ENCODE data around the gene MAP3K8.

MAP3K8 gene

DNA sequence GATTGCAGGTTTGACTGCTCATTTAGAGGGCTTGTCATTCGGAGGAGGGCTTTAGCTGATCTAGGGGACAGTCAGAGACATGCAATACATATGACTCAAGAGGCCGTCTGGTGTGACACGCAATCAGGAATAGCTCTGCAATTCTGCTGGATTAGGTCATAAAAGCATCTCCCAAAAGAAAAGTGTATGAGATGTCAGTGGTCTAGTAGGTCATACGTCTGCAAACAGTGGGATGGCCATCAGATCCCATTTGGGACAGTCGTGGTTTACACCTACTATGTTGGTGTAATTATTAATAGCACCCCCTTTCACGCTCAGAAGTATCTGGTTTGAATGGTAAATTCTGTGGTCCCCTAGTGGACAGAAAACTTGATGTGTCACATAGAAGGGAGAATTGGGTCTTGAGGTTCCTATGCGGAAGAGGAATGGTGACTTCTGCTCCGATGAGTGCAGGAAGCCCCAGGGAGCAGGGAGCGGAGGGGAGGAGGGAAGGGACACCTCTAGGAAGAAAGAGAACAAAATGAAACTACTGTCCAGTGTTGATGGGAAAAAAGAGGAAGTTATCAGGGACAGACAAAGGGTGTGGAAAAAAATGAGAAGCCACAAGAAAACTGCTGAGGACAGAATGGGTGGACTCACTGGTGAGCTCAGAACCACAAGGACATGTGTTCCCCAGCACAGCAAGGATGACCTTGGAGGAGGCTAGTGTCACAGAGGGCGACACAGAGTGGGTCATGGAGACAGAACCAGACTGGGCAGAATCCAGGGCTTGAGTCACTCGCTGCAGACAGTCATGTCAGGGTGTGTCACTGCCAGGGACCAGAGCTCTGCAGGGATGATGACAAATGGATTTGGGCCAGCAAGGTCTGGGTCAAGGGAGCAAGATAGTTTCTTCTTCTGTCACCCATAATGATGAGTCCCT, 59.9 kb downstream of the MAP3K8 start:
- no peak for DNase-seq

DNA sequence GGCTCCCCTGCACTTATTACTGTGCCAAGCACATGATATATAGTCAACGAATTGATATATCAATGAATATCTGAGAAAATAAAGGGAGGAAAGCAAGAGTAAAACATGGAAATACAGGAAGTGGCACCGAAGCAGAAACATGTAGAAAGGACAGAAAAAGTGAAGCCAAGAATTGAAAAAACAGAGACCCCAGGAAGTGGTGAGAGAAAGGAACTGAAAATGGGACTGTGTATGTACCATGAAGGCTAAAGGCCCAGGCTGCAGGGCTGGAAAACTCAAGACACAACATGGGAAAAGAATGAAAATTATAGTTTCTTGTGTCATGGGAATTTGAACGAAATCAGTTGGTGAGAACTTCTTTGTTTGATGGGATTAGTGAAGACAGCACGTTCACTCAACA, 60.6 kb downstream of the MAP3K8 start:
- no peak for DNase-seq

DNA sequence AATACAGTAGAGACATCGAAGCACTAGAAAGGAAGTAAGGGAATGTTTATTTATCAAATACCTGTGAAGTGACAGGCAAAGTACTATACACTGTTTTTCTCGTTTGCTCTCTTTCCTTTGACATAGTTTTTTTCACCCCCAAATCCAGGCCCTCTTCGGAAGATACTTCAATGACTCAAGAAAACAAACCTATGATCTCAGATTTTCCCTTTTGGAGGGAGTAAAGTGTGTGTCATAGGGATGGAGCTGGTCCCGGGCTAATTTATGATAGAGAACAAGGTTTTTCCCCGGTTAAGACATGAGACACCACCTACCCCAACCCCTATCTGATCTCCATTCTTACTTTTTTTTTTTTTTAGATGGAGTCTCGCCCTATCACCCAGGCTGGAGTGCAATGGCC, 61.7 kb downstream of the MAP3K8 start:
- no peak for DNase-seq

DNA sequence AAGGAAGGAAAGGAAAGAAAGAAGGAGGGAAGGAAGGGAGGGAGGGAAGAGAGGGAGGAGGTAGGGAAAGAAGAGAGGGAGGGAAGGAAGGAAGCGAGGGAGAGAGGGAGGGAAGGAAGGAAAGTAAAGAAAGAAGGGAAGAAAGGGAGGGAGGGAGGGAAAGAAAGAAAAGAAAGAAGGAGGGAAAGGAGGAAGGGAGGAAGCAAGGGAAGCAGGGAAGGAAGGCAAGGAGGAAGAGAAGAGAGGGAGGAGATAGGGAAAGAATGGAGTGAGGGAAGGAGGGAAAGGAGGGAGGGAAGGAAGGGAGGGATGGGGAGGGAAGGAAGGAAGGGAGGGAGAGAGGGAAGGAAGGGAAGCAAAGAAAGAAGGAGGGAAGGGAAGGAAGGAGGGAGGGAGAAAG, 65.8 kb downstream of the MAP3K8 start:
- DNase-seq, result no peak

DNA sequence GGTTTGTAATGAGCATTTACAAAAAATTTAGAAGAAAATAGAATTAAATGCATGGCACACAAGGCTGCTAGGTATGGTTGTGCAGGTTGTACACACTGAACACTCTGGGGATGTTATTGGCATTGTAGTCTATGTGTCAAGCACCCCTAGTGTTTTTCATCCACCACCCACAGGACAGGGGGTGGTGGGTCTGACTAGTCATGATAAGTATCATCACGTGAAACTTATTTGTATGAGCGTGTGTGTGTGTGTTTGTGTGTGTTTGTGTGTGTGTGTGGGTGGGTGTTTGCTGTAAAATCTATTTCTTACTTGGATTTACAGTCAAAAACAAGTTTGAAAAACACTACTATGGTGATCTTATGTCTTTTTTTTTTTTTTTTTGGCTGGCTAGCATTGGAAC, 66.5 kb downstream of the MAP3K8 start:
- DNase-seq, result no peak

DNA sequence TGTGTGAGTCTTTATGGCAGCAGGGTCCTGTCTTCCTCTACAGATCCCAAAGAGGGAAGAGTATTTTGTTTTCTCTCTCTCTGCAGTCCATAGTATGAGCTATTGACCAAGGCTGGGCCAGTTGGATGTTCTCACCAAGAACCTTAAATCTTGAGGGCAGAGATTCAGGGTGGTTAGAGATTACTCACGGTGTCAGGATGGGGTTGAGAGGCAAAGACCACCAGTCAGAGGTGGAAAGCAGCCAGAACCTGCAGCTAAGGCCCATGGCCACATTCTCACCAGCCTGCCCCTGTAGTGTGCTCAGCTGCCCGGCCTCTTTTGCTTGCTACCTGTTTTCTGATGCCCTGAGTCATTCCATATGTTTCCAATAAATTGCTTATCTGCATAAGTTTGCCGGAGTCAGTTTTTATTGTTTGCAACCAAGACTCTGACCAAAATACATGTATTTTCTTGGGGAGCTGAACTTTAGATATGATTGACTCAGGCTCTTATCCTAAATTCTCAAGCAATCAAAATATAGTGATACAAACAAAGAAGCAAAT, 67.0 kb downstream of the MAP3K8 start:
- DNase-seq, result no peak

DNA sequence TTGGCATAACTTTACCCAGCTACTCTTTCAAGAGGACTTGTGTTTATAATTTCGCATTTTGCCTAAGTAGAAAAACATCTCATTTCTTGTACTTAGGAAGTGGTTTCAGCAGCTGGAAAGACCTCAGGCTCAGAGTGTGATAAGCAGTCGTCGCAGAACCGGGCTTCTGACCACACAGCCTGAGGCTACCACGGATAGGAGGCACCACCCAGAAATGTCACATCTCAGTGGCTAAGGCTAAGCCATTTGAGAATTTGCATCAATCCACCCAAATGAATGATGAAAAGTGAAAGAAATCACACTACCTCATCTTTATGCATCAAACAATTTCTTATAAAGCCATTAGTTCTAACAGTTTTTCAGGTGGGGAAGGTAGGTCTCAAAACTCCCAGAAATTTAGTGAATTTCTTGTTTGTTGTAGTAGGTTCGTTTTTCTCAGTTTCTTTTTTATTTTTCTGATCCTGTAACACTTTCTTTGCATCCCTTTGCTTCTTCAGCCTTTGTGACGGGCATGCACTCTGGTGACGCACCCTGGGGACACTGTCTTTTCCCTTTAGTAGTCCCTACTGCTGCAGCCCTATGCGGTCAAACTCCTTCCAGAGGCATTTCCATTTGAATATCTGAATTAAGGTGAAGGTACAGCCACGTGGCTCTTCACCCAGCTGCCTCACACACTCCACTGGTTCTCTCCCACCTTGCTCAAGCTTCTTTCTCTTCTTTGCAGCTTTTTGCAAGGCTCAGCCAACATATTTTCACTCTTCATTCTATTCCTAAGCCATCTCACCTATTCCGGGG, 68.5 kb downstream of the MAP3K8 start:
- DNase-seq, result no peak

DNA sequence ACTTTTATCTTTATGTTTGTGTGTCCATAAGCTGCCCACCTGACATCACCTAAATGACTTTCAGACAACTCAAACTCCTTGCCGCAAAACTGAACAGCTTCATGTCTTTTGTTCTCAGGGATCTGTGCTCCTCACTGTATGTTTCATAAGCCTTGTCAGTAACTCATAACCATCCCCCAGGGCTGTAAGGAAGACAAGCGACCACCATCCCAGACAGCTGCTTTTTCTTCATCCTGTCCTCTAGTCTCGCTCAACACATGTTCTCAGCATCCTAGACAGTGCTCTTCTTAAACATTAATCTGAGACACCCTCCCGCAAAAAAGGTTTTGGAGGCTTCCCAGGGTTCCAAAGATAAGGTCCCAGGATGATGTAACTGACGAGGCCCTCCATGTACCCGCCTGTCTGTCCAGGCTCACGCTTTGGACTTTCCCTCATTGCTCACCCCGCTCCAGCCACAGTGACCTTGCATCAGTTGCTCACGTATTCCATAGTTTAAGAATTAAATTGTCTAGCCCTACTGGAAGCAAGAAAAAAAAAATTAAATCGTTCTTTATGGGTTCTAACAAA, 69.8 kb downstream of the MAP3K8 start:
- no peak for DNase-seq

DNA sequence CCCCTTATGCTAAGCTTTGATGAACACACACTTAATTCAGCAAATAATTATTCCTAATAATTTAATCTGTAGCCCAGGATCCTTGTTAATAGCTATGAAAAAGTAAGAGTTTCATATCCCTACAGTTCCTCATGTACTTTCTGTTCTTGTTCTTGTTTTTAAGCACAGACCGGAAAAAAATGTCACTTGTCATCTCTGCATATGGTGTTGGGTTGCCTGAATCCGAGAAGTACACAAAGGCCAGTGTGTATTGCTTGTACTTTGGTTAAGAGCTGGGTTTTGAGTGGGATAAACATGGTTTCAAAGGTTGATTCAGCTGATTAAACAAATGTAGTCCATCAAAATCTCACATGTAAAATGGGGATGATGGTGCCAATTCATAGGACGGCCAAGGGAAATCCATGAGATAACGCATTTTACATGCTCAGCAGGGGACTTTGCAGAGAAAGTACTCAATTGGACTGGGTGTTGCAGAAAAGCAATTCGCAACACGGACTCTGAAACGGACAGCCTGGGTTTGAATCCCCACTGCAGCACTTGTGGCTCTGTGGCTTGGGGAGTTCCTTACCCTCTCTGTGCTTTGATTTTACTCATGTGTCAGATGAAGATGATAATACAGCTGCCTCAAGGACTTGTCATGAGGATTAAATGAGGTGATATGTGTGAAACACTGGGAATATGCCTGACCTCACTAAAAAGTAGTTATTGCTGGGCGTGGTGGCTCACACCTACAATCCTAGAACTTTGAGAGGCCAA, 71.7 kb downstream of the MAP3K8 start:
- no peak for DNase-seq

DNA sequence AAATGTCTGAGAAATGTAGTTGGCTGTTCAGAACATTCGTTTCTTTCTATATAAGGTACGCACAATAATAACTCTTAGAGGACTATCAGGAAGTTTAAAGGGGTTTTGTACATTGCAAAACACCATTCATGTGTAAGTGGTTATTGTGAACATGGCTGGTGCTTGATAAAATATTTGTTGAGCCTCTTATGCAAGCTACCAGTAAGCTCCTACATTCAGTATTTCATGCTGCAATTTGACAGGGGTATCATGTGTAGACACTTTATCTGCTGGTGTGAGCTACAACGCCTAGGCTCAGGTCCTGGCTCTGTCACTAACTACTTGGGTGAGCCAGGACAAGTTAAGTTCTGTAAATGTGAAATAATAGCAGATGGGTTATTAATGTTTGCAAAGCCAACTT, 75.5 kb downstream of the MAP3K8 start:
- no peak for DNase-seq

DNA sequence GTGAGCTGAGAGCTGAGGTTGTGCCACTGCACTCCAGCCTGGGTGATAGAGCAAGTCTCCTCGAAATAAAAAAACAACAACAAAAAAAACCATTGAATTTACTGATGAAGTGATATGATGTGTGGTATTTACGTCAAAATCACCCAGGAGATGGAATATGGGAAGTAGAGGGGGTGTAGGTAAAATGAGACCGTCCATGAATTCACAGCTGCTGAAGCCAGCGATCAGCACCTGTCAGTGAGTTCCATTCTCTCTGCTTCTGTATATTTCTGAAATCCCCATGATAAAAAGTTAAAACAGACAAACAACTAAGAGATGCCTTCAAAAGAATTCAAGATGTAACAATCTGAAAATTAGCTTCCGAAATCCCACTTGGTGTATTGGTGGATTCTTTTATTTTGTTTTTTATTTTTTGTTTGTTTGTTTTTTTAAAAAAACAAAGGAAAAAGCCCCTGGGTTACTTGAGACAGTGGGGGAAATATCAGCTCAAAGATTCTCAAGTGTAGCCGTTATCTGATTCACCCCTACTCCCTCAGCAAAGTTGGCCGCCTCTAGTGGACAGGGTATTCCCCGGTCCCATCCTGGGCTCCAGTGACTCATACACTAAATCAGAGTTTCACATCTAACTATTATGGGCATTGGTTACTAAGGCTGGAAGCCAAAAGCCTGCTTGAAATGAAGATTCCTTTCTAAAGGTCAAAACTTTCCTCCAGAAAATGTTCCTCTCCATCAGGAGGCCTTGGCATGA, 76.4 kb downstream of the MAP3K8 start:
- DNase-seq, result no peak

DNA sequence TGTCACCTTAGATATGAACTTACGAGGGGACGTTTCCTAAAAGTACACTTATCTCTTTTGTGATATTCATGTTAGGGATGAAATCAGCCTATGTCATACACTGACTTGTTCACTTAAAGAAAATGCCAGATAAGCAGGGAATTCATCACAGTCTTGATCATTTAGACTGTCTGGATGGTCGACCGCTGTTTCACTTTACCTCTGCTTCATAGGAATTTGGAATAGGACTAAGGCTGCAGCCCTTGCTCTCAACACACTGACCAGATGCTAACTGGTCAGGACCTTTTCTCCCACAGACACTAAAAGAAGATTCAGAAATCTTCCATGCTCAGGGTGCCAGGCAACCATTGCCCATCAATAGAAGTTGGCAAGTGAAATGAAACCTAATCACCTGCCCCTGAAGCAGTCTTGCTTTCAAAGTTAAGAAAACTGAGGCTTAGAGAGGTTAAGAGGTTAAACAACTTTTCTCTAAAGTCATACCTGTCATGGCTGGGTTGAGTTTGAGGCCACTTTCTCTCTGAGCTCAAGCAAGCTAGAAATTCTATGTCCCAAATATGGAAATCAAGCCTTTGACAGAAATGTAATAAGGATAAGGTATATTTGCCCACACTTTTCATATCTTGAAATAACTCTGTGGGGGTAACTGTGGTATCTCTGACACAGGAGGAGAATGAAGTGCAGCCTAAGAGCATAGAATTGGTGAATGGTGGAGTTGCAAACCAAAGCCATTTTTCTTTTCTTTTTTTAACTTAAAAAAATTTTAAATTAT, 77.1 kb downstream of the MAP3K8 start:
- no peak for DNase-seq
